ENCODE measurements around the gene BAZ1A. TPM values are rescaled to one million over a fixed set of nuclear protein-coding genes. Genes with fewer than 3 reads are reported as not detected.
A peak's percentile ranks its signal among the peaks of the same experiment; 100 is the strongest.

The BAZ1A gene
- polyA plus RNA-seq, 2 of the 4 experiments (the other 2 are of a cell fraction) = 32.9 to 38.2 TPM

DNA sequence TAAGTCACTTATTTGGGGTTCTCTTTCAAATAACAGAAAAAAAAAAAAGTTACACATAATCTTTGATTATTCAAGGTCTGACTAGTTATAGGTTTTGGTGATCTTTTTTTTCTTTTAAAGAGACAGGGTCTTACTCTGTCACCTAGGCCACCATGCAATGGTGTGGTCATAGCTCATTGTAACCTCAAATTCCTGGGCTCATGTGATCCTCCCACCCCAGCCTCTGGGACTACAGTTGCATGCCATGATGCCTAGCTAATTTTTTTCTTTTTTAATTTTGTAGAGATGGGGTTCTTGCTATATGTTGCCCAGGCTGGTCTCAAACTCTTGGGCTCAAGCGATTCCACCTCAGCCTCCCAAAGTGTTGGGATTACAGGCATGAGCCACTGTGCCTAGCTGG lies 104.3 kb downstream of the BAZ1A start:
- POLR2A ChIA-PET = no interaction called here
- Histone ChIP-seq H3K4me2 (no peak overlapping the region), H3K4me1 (no peaks in the 10 kb centered on the region), H3K9me3 (no peaks in the 10 kb centered on the region), H3K4me3 (no peak overlapping the region), H3K27ac (no peak overlapping the region)
- no peak for TF ChIP-seq BHLHE40 (IDR thresholded peaks at IDR 0.05; ENCODE audit: low read depth, low read length)
- no peak for TF ChIP-seq ZNF302 (CRISPR knock-in tag; IDR thresholded peaks at IDR 0.05)
- no peak for TF ChIP-seq CHD2 (IDR thresholded peaks at IDR 0.05; ENCODE audit: low read length, partially characterized antibody)
- TF ChIP-seq ELK1 (IDR thresholded peaks at IDR 0.05; ENCODE audit: low read depth, low read length) = no peak
- no peak for TF ChIP-seq PBX3 (IDR thresholded peaks at IDR 0.05)
- no peak for TF ChIP-seq NPAS2 (CRISPR knock-in tag; IDR thresholded peaks at IDR 0.05; ENCODE audit: borderline replicate concordance)
- TF ChIP-seq ZSCAN20 (CRISPR knock-in tag; IDR thresholded peaks at IDR 0.05) = no peak
- no peak for TF ChIP-seq FOSL2 (IDR thresholded peaks at IDR 0.05)
- TF ChIP-seq FOSL2 (CRISPR knock-in tag; IDR thresholded peaks at IDR 0.05) = no peak
- ATAC-seq (no peak), DNase-seq (ENCODE audit: low read depth in 1 of 2, low spot score in 1 of 2) (no peak), FAIRE-seq (no peak)
- CTCF ChIA-PET = interaction anchor here (2.3 kb wide), 1 partner anchor 98 kb away, joined by 8 read pairs; no protein-coding TSS in a partner anchor
- WGBS (ENCODE audit: missing lambda C conversion rate) = 100% methylated on average over 1 of the region's 1 CpG

DNA sequence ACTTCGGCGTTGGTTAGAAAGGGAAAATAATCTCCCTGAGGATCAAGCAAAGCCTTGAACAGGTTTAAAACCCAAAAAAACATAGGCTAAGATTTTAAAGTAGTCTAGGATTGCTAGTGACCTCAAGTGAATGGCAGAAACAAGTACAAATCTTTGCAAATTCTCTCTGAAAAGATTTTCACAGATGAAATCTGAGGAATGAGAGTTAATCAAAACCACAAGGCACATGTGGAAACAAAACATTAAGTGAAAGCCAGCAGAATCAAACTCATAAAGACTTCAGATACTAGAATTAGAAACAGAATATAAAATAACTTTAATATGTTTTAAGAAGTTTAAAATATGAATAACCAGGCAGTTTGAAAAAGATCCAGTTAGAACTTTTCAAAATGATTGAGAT lies 108.6 kb downstream of the BAZ1A start:
- FAIRE-seq (no peak), DNase-seq (ENCODE audit: low read depth in 1 of 2, low spot score in 1 of 2) (no peak), ATAC-seq (no peak)
- ChIA-PET CTCF (interaction anchor here (0.9 to 1.7 kb wide), 4 partner anchors 10 to 132 kb away, joined by 3 to 4 read pairs (median 3); no protein-coding TSS in a partner anchor), POLR2A (no interaction called here)
- Histone ChIP-seq H3K4me1 (no peaks in the 10 kb centered on the region), H3K4me3 (no peak overlapping the region), H3K27ac (no peak overlapping the region), H3K4me2 (no peak overlapping the region), H3K9me3 (no peaks in the 10 kb centered on the region)
- WGBS (ENCODE audit: missing lambda C conversion rate) = 76% methylated on average over 2 of the region's 2 CpGs
- TF ChIP-seq CBX8 (IDR thresholded peaks at IDR 0.05) (no peak), RFX5 (IDR thresholded peaks at IDR 0.05) (no peak), PHF8 (IDR thresholded peaks at IDR 0.05; ENCODE audit: borderline replicate concordance, low read depth) (no peak), EHMT2 (IDR thresholded peaks at IDR 0.05; ENCODE audit: low read depth) (no peak), RAD21 (conservative IDR thresholded peaks at IDR 0.05 in 1 of 2, IDR thresholded peaks at IDR 0.05 in 1 of 2) (no peak), ZFP36 (IDR thresholded peaks at IDR 0.05; ENCODE audit: borderline replicate concordance, partially characterized antibody) (no peak), CHD2 (IDR thresholded peaks at IDR 0.05; ENCODE audit: low read length, partially characterized antibody) (no peak), HOXB13 (CRISPR knock-in tag; IDR thresholded peaks at IDR 0.05; ENCODE audit: low read depth) (no peak), PBX3 (IDR thresholded peaks at IDR 0.05) (no peak), NFE2L2 (conservative IDR thresholded peaks at IDR 0.05; ENCODE audit: low read length) (no peak), FOXS1 (CRISPR knock-in tag; IDR thresholded peaks at IDR 0.05) (no peak)
- TF ChIP-seq, protein P1, sequence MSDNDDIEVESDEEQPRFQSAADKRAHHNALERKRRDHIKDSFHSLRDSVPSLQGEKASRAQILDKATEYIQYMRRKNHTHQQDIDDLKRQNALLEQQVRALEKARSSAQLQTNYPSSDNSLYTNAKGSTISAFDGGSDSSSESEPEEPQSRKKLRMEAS (IDR thresholded peaks at IDR 0.05) = no peak

DNA sequence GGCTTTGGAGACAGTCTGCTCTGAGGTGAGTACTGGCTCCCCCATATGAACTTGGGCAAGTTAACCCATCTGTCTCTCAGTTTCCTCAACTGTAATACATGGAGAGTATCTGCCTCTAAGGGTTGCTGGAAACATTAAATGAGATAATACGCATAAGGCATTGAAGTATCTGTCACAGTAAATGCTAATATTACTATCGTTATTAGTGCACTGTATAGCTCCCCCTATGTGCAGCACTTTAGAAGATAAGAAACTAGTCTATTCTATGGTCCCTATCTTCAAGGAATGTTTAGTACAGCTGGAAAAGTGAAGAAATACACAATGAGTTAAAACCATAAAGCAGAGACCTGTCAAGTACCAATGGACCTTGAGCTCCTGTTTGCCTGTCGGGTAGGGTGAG lies 109.1 kb downstream of the BAZ1A start:
- ChIA-PET CTCF (interaction anchor here (0.9 to 1.7 kb wide), 4 partner anchors 11 to 131 kb away, joined by 3 to 4 read pairs (median 3); no protein-coding TSS in a partner anchor), POLR2A (no interaction called here)
- no peak overlapping the region for H3K4me3 ChIP-seq
- no peak for TF ChIP-seq USF2 (IDR thresholded peaks at IDR 0.05)
- no peak for TF ChIP-seq GATA3 (IDR thresholded peaks at IDR 0.05; ENCODE audit: borderline replicate concordance)
- peak; percentile 41 for TF ChIP-seq CTCF (IDR thresholded peaks at IDR 0.05)
- peak in 1 of 2 experiments; percentile 48; a peak in 2 of 5 replicates for TF ChIP-seq RAD21 (conservative IDR thresholded peaks at IDR 0.05 in 1 of 2, IDR thresholded peaks at IDR 0.05 in 1 of 2)
- FAIRE-seq (peak; percentile 74), ATAC-seq (peak; percentile 56 to 70; a peak in 3 of 6 replicates), DNase-seq (ENCODE audit: low read depth in 1 of 2, low spot score in 1 of 2) (peak in 1 of 2 experiments; percentile 26)
- H3K4me1 ChIP-seq = no peaks in the 10 kb centered on the region
- H3K27ac ChIP-seq = no peak overlapping the region
- H3K4me2 ChIP-seq = no peak overlapping the region
- WGBS (ENCODE audit: missing lambda C conversion rate) = 86% methylated on average over 3 of the region's 3 CpGs
- no peaks in the 10 kb centered on the region for H3K9me3 ChIP-seq
